Forelimb muscle (tissue), 1 donor: Measurements from ENCODE around the gene SMARCA2. TPM values are rescaled to one million over a fixed set of nuclear protein-coding genes. Genes with fewer than 3 reads are reported as not detected.
"Not testable (repeated sequence)": the region's sequence is repeated elsewhere in the genome, so short reads cannot be mapped to it uniquely, and the experiment has no call there.

Experiments
- DNase-seq: peaks from one replicate; pipeline ENCODE4 v3.0.0-alpha.2; 2013; ENCODE audit warnings: low read depth
- polyA plus RNA-seq: library from polyadenylated mRNA; unstranded; fragments of 120-200 nt; gene quantifications from one replicate; pipeline ENCODE4 v1.2.1, GENCODE V29; 2013; ENCODE audit not compliant: insufficient read length

Gene SMARCA2
- polyA plus RNA-seq, 1 donor = 75.9 TPM

- no peak for DNase-seq
Measured at GRCh38 chr9:2138646-2139045, 123.5 kb downstream of the SMARCA2 start.

GRCh38 chr9:2140600-2141223 lies 125.6 kb downstream of the SMARCA2 start:
- DNase-seq = no peak

GRCh38 chr9:2142212-2142611 lies 127.1 kb downstream of the SMARCA2 start:
- no peak for DNase-seq

GRCh38 chr9:2144619-2145018 lies 129.5 kb downstream of the SMARCA2 start:
- no peak for DNase-seq

GRCh38 chr9:2145746-2146145 lies 130.6 kb downstream of the SMARCA2 start:
- no peak for DNase-seq

- DNase-seq = not testable (repeated sequence)
Measured at GRCh38 chr9:2146700-2147099, 131.6 kb downstream of the SMARCA2 start.

GRCh38 chr9:2150338-2150737 lies 135.2 kb downstream of the SMARCA2 start:
- DNase-seq = no peak

GRCh38 chr9:2151171-2151570 lies 136.0 kb downstream of the SMARCA2 start:
- no peak for DNase-seq

- DNase-seq = no peak
Measured at GRCh38 chr9:2152966-2153629, 138.0 kb downstream of the SMARCA2 start.

- DNase-seq = no peak
Measured at GRCh38 chr9:2153630-2154217, 138.6 kb downstream of the SMARCA2 start.

- no peak for DNase-seq
Measured at GRCh38 chr9:2154731-2155130, 139.6 kb downstream of the SMARCA2 start.

GRCh38 chr9:2155966-2156365 lies 140.8 kb downstream of the SMARCA2 start:
- DNase-seq = no peak

GRCh38 chr9:2157277-2158110 lies 142.3 kb downstream of the SMARCA2 start:
- DNase-seq = no peak

GRCh38 chr9:2158111-2158610 lies 143.0 kb downstream of the SMARCA2 start:
- DNase-seq = peak; percentile 55

GRCh38 chr9:2158766-2159430 lies 143.8 kb downstream of the SMARCA2 start:
- DNase-seq = no peak

- no peak for DNase-seq
Measured at GRCh38 chr9:2159521-2160454, 144.6 kb downstream of the SMARCA2 start.

- DNase-seq = no peak
Measured at GRCh38 chr9:2161661-2162060, 146.5 kb downstream of the SMARCA2 start.

GRCh38 chr9:2163231-2163885 lies 148.2 kb downstream of the SMARCA2 start:
- no peak for DNase-seq

- no peak for DNase-seq
Measured at GRCh38 chr9:2164268-2164667, 149.1 kb downstream of the SMARCA2 start.

GRCh38 chr9:2166203-2166602 lies 151.1 kb downstream of the SMARCA2 start:
- no peak for DNase-seq
